Right atrium auricular region (tissue), 2 donors: ENCODE measurements around the gene MAP7D3. TPM values are rescaled to one million over a fixed set of nuclear protein-coding genes. Genes with fewer than 3 reads are reported as not detected.

ENCODE experiments used
- DNase-seq: peaks from one replicate; pipeline ENCODE4 v3.0.0-alpha.2; 2019; ENCODE audit warnings: low spot score
- H3K27ac ChIP-seq, 2 donors: fragments of 200-600 bp; sonication (generic); 1 replicate in 1 of 2; 2 replicates in 1 of 2; pipeline ENCODE4 v1.5.1; 2016 to 2019
- H3K27me3 ChIP-seq, 2 donors: fragments of 200-600 bp; sonication (generic); one replicate each; pipeline versions ENCODE4 v1.5.1 to v1.6.0; 2017 to 2019
- H3K36me3 ChIP-seq: fragments of 200-600 bp; sonication (generic); one replicate; pipeline ENCODE4 v1.5.1; 2016
- H3K4me1 ChIP-seq, 2 donors: fragments of 200-600 bp; sonication (generic); one replicate each; pipeline versions ENCODE4 v1.5.1 to v1.6.0; 2017 to 2019
- H3K4me3 ChIP-seq, 2 donors: fragments of 200-600 bp; sonication (generic); 1 replicate in 1 of 2; 2 replicates in 1 of 2; pipeline ENCODE4 v1.5.1; 2017 to 2019; ENCODE audit warnings: mild to moderate bottlenecking in 1 of 2, moderate library complexity in 1 of 2
- H3K9me3 ChIP-seq, 2 donors: fragments of 200-600 bp; sonication (generic); one replicate each; pipeline ENCODE4 v1.5.1; 2019
- CTCF ChIP-seq, 2 donors: fragments of 200-600 bp; sonication (generic); IDR thresholded peaks; one replicate each; pipeline ENCODE4 v1.5.1; 2019; ENCODE audit warnings: antibody characterized with exemption in 2 of 2
- total RNA-seq, 2 donors: library from RNA; depleted of rRNA; stranded (reverse); fragments of >200 nt; gene quantifications; one replicate each; pipeline ENCODE4 v1.1.0, GENCODE V29; 2016

The MAP7D3 gene
- total RNA-seq, 2 donors from 2014 or later = 10.8 to 13.4 TPM

DNA sequence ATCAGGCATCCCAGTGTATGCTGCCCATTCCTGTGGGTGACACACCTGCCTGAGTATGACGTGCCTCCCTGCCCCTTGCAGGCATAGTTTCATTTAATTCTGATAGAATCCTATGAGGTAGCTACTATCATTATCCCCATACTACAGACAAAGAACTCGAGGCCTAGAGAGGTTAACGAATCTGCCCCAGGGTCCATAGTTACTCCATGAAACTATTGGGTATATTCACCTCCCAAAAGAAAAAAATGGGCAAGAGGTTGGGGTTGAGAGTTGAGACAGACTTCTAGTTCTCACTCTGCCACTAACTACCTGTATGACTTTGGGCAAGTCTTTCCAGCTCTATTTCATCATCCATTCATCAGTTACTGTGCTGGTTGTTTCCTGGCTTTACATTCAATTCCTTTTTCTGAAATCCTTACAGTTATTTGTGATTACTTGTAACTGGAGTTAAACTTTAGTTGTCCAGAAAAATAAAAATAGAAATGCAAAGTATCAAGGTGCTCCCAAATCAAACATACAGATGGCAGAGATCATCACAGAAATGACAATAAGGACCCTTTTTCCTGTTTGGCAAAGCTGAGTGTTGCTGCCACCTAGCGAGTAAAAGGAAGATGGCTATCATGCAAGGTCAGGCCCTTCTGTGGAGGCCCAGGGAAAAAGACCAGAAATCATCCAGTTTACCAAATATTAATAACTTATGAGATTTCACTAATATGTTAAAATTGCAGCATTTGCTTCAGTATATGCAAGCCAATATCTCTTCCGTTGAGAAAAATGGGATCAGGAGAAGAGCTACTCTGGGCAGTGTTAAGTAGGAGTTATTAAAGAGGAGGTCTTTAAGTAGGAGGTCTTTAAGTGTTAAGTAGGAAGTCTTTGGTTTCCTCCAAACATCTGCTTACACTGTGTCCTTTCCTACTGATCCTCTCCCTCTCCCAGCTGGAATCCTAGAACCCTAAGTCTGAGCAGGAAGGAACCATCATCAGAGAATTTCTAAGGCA is 17.1 kb upstream of the MAP7D3 start:
- peak; percentile 63 to 78 for TF ChIP-seq CTCF (IDR thresholded peaks at IDR 0.05)
- H3K36me3 ChIP-seq = no peaks in the 10 kb centered on the region
- H3K4me3 ChIP-seq = no peak overlapping the region
- no peak for DNase-seq
- no peaks in the 10 kb centered on the region for H3K4me1 ChIP-seq
- H3K9me3 ChIP-seq = no peaks in the 10 kb centered on the region
- no peaks in the 10 kb centered on the region for H3K27me3 ChIP-seq
- H3K27ac ChIP-seq = no peak overlapping the region

DNA sequence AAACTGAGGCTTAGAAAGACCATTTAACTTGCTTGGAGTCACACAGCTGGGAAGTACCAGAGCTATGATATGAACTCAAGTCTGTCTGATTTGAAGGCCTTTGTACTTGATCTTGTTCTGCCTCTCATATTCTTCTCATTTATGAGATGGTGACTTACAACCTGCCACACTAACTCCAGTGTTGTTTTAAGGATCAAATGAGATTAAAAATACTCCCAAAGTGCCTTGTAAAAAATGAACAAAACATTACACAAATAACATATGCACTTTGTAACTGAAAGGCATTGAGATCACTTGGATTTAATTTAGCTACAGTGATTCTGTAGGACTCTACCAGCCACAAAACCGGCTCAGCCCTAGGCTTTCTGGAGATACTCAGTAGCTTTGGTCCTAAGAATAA is 15.6 kb upstream of the MAP7D3 start:
- no peak for TF ChIP-seq CTCF (IDR thresholded peaks at IDR 0.05)
- no peaks in the 10 kb centered on the region for H3K9me3 ChIP-seq
- DNase-seq = no peak
- H3K27ac ChIP-seq = no peak overlapping the region
- H3K27me3 ChIP-seq = no peaks in the 10 kb centered on the region
- H3K4me3 ChIP-seq = no peak overlapping the region
- H3K4me1 ChIP-seq = no peaks in the 10 kb centered on the region
- no peaks in the 10 kb centered on the region for H3K36me3 ChIP-seq

DNA sequence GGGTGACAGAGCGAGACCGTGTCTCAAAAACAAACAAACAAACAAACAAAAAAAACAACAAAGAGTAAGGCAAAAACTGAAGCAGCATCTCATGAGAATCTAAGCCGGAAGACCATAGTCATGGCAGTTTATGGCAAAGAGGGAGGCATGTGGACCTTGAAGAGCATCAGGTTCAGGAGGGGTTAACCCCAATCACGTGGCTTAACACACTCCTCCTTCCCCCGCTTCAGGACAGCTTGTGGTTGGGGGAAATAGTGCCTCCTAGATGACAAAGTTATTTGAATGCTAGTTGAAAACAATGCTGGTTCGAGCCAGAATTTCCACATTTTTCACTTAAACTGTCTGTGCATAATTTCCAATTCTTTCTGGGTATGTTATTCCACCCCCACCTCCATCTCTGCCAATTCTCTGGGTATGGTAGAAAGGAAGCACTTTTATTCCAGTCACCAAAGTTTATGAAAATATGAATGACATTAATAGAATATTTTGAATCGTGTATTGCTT is 11.7 kb upstream of the MAP7D3 start:
- H3K4me1 ChIP-seq = peaks cover 0 to 6% of the 10 kb centered on the region in 2 donors

DNA sequence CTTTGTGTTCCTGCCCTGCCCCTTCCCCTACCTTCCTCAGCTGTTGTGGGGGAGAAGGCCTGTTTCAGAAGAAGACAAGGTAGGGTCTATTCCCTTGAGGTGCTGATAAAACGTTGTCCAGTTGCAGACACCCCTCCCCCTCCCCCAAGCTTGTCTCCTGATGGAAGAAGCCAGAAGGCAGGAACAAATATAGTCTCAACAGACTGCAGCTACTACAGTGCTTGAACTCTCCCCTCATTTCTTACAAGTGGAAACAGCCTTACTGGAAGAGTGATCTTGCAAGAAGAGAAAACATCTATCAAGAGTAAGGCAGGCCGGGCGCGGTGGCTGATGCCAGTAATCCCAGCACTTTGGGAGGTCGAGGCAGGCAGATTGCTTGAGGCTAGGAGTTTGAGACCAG is 11.0 kb upstream of the MAP7D3 start:
- TF ChIP-seq CTCF (IDR thresholded peaks at IDR 0.05) = no peak
- H3K27ac ChIP-seq = peak overlapping the region in 1 of 2 donors; percentile 43
- DNase-seq = no peak
- H3K27me3 ChIP-seq = no peaks in the 10 kb centered on the region
- peaks cover 0 to 6% of the 10 kb centered on the region in 2 donors for H3K4me1 ChIP-seq
- no peaks in the 10 kb centered on the region for H3K36me3 ChIP-seq
- H3K4me3 ChIP-seq = no peak overlapping the region
- H3K9me3 ChIP-seq = no peaks in the 10 kb centered on the region

More for the DNA sequence above, 11.7 kb upstream of the MAP7D3 start:
- H3K27ac ChIP-seq = peak overlapping the region in 1 of 2 donors; percentile 43
- no peaks in the 10 kb centered on the region for H3K27me3 ChIP-seq
- no peaks in the 10 kb centered on the region for H3K9me3 ChIP-seq
- H3K36me3 ChIP-seq = no peaks in the 10 kb centered on the region
- no peak for TF ChIP-seq CTCF (IDR thresholded peaks at IDR 0.05)
- no peak for DNase-seq
- no peak overlapping the region for H3K4me3 ChIP-seq

DNA sequence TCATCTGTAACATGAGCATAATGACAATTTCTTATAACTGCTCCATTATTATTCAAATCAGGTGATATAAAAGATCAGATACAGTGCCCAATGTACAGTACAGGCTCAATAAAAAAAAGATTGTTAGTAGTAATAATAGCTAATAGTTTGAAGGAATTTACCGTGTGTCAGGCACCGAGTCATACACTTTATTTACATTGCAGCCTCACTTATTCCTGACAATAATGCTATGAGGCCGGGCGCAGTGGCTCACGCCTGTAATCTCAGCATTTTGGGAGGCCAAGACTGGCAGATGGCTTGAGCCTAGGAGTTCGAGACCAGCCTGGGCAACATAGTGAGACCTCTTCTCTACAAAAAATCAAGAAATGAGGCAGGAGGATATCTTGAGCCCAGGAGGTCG is 10.1 kb upstream of the MAP7D3 start:
- no peak for DNase-seq
- peaks cover 0 to 6% of the 10 kb centered on the region in 2 donors for H3K4me1 ChIP-seq

More for the DNA sequence above, 10.1 kb upstream of the MAP7D3 start:
- Histone ChIP-seq H3K9me3 (no peaks in the 10 kb centered on the region), H3K4me3 (no peak overlapping the region), H3K36me3 (no peaks in the 10 kb centered on the region), H3K27ac (peak overlapping the region in 1 of 2 donors; percentile 52), H3K27me3 (no peaks in the 10 kb centered on the region)
- no peak for TF ChIP-seq CTCF (IDR thresholded peaks at IDR 0.05)
